Fibroblast of lung (primary cell): ENCODE measurements around the gene BCAR3.

Experiments
- CTCF ChIP-seq, 2 donors: IDR thresholded peaks in 1 of 2; conservative IDR thresholded peaks in 1 of 2; 1 replicate in 1 of 2; 2 replicates in 1 of 2; pipeline ENCODE4 v1.5.1; 2011 to 2012; ENCODE audit warnings: low read length in 2 of 2, control low read depth in 1 of 2, inconsistent platforms in 1 of 2, low read depth in 1 of 2, mild to moderate bottlenecking in 1 of 2
- EZH2 ChIP-seq: IDR thresholded peaks from 2 replicates; pipeline ENCODE4 v1.5.1; 2012; ENCODE audit warnings: low read length, control low read depth, mild to moderate bottlenecking; ENCODE audit errors: missing control alignments

DNA sequence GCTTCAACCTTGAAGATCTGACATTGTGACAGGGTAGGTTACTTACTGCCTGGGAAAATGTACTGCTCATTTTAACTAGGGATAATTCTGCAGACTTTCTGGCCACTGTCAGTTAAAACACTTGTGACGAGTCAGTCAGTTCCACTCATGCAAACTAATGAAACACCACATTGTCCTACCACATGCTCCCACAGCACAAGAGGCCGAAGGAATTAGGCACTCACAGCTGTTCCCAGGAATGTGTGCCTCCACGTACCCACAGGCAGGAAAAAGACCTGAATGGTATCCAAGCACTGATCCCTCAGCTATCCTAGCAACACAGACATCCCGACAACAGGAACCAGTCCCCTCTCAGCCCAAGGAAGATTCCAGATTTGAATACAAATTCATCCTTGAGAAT, 12.3 kb downstream of the BCAR3 start:
- no peak for TF ChIP-seq EZH2
- TF ChIP-seq CTCF (conservative IDR thresholded peaks at IDR 0.05 in 1 of 2, IDR thresholded peaks at IDR 0.05 in 1 of 2; ENCODE audit: low read depth in 1 of 2, low read length in 2 of 2), result no peak
